ENCODE results near the gene LRRN4CL.

The LRRN4CL gene

GRCh38 chr11:62716206-62716605 lies 26.9 kb upstream of the LRRN4CL start:
- no peak for TF ChIP-seq CTCF (IDR thresholded peaks at IDR 0.05; ENCODE audit: low read depth, low read length)
- no peak for DNase-seq (ENCODE audit: extremely low read depth, low read depth)

GRCh38 chr11:62715150-62716130 lies 26.1 kb upstream of the LRRN4CL start:
- no peak for DNase-seq (ENCODE audit: extremely low read depth, low read depth)
- TF ChIP-seq CTCF (IDR thresholded peaks at IDR 0.05; ENCODE audit: low read depth, low read length) = no peak

- no peak for DNase-seq (ENCODE audit: extremely low read depth, low read depth)
- TF ChIP-seq CTCF (IDR thresholded peaks at IDR 0.05; ENCODE audit: low read depth, low read length) = no peak
These were observed 24.0 kb upstream of the LRRN4CL start for GRCh38 chr11:62713343-62713742.

- DNase-seq (ENCODE audit: extremely low read depth, low read depth) = no peak
- no peak for TF ChIP-seq CTCF (IDR thresholded peaks at IDR 0.05; ENCODE audit: low read depth, low read length)
These were observed 23.5 kb upstream of the LRRN4CL start for GRCh38 chr11:62712861-62713260.

GRCh38 chr11:62712276-62712812 lies 23.0 kb upstream of the LRRN4CL start:
- DNase-seq (ENCODE audit: extremely low read depth, low read depth) = no peak
- no peak for TF ChIP-seq CTCF (IDR thresholded peaks at IDR 0.05; ENCODE audit: low read depth, low read length)

GRCh38 chr11:62710001-62710345 lies 20.6 kb upstream of the LRRN4CL start:
- no peak for TF ChIP-seq CTCF (IDR thresholded peaks at IDR 0.05; ENCODE audit: low read depth, low read length)
- DNase-seq (ENCODE audit: extremely low read depth, low read depth) = no peak

- peak; percentile 92 for DNase-seq (ENCODE audit: extremely low read depth, low read depth)
- TF ChIP-seq CTCF (IDR thresholded peaks at IDR 0.05; ENCODE audit: low read depth, low read length) = no peak; the same call in none of the 2 replicates
These were observed 20.1 kb upstream of the LRRN4CL start for GRCh38 chr11:62709247-62710000.

Data from AG09319 (cell line).